ENCODE data around the gene SRMS. TPM values are rescaled to one million over a fixed set of nuclear protein-coding genes. Genes with fewer than 3 reads are reported as not detected.
A peak's percentile ranks its signal among the peaks of the same experiment; 100 is the strongest.

Gene SRMS
- total and polyA plus RNA-seq, 2 of the 13 experiments (the other 11 are each of a cell fraction or from before 2014, with no cell fraction given) = not detected

DNA sequence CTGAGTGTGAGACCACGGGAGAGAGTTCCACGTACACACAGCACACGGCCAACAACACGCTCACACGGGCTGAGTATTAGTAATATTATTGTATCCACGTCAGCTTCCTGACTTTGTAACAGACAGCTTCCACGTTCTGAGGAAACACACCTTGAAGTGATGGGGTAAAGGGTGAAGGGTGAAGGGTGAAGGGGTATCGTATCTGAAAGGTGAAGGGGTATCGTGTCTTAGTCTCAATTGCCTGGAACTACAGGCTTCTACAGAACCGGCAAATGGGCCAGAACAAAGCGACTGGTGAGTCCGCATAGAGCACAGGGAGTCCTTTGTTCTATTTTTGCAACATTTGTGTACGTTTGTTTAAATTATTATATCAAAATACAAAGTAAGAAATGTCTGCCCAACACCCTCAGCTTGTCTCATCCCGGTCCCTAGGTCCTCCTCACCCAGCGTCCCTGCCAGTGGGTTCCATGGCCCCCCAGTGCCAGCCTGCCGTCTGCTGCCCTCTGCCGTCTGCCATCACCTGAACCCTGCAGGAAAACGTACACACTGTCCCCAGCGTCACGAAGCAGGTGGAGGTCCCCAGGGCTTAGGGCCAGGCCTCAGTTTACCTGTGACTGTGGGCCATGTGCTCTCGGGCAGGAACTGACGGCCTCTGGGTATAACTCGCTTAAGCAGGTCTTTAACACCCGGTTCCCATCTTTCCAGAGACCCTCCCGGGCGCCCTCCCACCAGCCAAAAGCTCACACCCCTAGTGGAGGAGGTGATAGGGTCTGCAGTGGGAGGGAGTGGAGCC, 30.9 kb upstream of the SRMS start (continued):
- TF ChIP-seq ZBTB2 (CRISPR knock-in tag; IDR thresholded peaks at IDR 0.05; ENCODE audit: low read depth) (0 out of 2 replicates have a peak, but pooled peaks have one; percentile 4), ATF7 (IDR thresholded peaks at IDR 0.05) (no peak), ATF7 (CRISPR knock-in tag; IDR thresholded peaks at IDR 0.05) (no peak), ZNF343 (CRISPR knock-in tag; IDR thresholded peaks at IDR 0.05) (no peak), ZNF441 (CRISPR knock-in tag; IDR thresholded peaks at IDR 0.05; ENCODE audit: borderline replicate concordance) (no peak), ZNF749 (CRISPR knock-in tag; IDR thresholded peaks at IDR 0.05; ENCODE audit: borderline replicate concordance) (no peak), FOXK1 (CRISPR knock-in tag; IDR thresholded peaks at IDR 0.05; ENCODE audit: borderline replicate concordance, low read depth) (peak; percentile 29; the same call in 1 of the 2 replicates), LCORL (IDR thresholded peaks at IDR 0.05) (no peak), LCORL (CRISPR knock-in tag; IDR thresholded peaks at IDR 0.05) (peak; percentile 69; the same call in 1 of the 2 replicates), ZBTB7A (CRISPR knock-in tag; IDR thresholded peaks at IDR 0.05) (no peak), ZNF282 (IDR thresholded peaks at IDR 0.05; ENCODE audit: partially characterized antibody) (no peak), MAZ (IDR thresholded peaks at IDR 0.05; ENCODE audit: borderline replicate concordance, low read depth, low read length) (no peak; the same call in 1 of the 2 replicates), MAZ (CRISPR knock-in tag; IDR thresholded peaks at IDR 0.05; ENCODE audit: low read depth) (no peak), MIXL1 (CRISPR knock-in tag; IDR thresholded peaks at IDR 0.05) (no peak), SMC3 (IDR thresholded peaks at IDR 0.05; ENCODE audit: low read length) (peak; percentile 43; the same call in 1 of the 2 replicates), FOSL2 (CRISPR knock-in tag; IDR thresholded peaks at IDR 0.05) (peak; percentile 19; the same call in 1 of the 2 replicates), BCL3 (CRISPR knock-in tag; IDR thresholded peaks at IDR 0.05) (0 out of 2 replicates have a peak, but pooled peaks have one; percentile 41)
- TF ChIP-seq, protein P1, sequence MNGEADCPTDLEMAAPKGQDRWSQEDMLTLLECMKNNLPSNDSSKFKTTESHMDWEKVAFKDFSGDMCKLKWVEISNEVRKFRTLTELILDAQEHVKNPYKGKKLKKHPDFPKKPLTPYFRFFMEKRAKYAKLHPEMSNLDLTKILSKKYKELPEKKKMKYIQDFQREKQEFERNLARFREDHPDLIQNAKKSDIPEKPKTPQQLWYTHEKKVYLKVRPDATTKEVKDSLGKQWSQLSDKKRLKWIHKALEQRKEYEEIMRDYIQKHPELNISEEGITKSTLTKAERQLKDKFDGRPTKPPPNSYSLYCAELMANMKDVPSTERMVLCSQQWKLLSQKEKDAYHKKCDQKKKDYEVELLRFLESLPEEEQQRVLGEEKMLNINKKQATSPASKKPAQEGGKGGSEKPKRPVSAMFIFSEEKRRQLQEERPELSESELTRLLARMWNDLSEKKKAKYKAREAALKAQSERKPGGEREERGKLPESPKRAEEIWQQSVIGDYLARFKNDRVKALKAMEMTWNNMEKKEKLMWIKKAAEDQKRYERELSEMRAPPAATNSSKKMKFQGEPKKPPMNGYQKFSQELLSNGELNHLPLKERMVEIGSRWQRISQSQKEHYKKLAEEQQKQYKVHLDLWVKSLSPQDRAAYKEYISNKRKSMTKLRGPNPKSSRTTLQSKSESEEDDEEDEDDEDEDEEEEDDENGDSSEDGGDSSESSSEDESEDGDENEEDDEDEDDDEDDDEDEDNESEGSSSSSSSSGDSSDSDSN (CRISPR knock-in tag; IDR thresholded peaks at IDR 0.05) = 0 out of 2 replicates have a peak, but pooled peaks have one; percentile 0
- TF ChIP-seq, protein P2, sequence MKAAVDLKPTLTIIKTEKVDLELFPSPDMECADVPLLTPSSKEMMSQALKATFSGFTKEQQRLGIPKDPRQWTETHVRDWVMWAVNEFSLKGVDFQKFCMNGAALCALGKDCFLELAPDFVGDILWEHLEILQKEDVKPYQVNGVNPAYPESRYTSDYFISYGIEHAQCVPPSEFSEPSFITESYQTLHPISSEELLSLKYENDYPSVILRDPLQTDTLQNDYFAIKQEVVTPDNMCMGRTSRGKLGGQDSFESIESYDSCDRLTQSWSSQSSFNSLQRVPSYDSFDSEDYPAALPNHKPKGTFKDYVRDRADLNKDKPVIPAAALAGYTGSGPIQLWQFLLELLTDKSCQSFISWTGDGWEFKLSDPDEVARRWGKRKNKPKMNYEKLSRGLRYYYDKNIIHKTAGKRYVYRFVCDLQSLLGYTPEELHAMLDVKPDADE (CRISPR knock-in tag; IDR thresholded peaks at IDR 0.05) = no peak
- TF ChIP-seq, protein P3, sequence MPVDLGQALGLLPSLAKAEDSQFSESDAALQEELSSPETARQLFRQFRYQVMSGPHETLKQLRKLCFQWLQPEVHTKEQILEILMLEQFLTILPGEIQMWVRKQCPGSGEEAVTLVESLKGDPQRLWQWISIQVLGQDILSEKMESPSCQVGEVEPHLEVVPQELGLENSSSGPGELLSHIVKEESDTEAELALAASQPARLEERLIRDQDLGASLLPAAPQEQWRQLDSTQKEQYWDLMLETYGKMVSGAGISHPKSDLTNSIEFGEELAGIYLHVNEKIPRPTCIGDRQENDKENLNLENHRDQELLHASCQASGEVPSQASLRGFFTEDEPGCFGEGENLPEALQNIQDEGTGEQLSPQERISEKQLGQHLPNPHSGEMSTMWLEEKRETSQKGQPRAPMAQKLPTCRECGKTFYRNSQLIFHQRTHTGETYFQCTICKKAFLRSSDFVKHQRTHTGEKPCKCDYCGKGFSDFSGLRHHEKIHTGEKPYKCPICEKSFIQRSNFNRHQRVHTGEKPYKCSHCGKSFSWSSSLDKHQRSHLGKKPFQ (CRISPR knock-in tag; IDR thresholded peaks at IDR 0.05; ENCODE audit: insufficient replicate concordance) = no peak
